Sigmoid colon (tissue), 7 donors: ENCODE results near the gene GRAMD1B. TPM values are rescaled to one million over a fixed set of nuclear protein-coding genes. Genes with fewer than 3 reads are reported as not detected.

ENCODE experiments used
- DNase-seq: peaks from one replicate; pipeline ENCODE4 v3.0.0-alpha.2; 2019
- H3K27ac ChIP-seq, 4 donors: fragments of 200-600 bp; sonication (generic); one replicate each; pipeline ENCODE4 v1.5.1; 2016 to 2019; ENCODE audit warnings: mild to moderate bottlenecking in 1 of 4
- H3K27me3 ChIP-seq, 3 donors: fragments of 200-600 bp; sonication (generic); one replicate each; pipeline ENCODE4 v1.5.1; 2019; ENCODE audit warnings: mild to moderate bottlenecking in 1 of 3
- H3K36me3 ChIP-seq, 4 donors: fragments of 200-600 bp; sonication (generic); one replicate each; pipeline ENCODE4 v1.5.1; 2016 to 2019
- H3K4me1 ChIP-seq, 4 donors: fragments of 200-600 bp; sonication (generic); one replicate each; pipeline ENCODE4 v1.5.1; 2017 to 2019
- H3K4me3 ChIP-seq, 4 donors: fragments of 200-600 bp; sonication (generic); one replicate each; pipeline ENCODE4 v1.5.1; 2017 to 2019; ENCODE audit warnings: mild to moderate bottlenecking in 2 of 4, moderate library complexity in 1 of 4
- H3K9me3 ChIP-seq, 4 donors: fragments of 200-600 bp in 3 of 4; sonication (generic) in 3 of 4; one replicate each; pipeline versions ENCODE4 v1.5.1 to v1.6.1; 2013 to 2019
- EP300 ChIP-seq, 4 donors: sonication (generic); formaldehyde crosslinking; IDR thresholded peaks; one replicate each; pipeline ENCODE4 v1.6.1; 2017; ENCODE audit warnings: antibody characterized with exemption in 4 of 4
- POLR2A ChIP-seq, 2 donors: fragments of 450-650 bp; IDR thresholded peaks; one replicate each; pipeline ENCODE4 v1.6.1; 2016; ENCODE audit warnings: antibody characterized with exemption in 2 of 2, mild to moderate bottlenecking in 2 of 2, moderate library complexity in 2 of 2
- POLR2AphosphoS5 ChIP-seq, 4 donors: sonication (generic); formaldehyde crosslinking; IDR thresholded peaks; one replicate each; pipeline ENCODE4 v1.6.1; 2017; ENCODE audit warnings: antibody characterized with exemption in 4 of 4
- WGBS, 2 donors: extraction: QIAGEN DNeasy Blood & Tissue Kit; methylation state at CpG; one replicate each; pipeline ENCODE4 v1.1.7; 2013; 5-methylcytosine and 5-hydroxymethylcytosine counted together
- intact Hi-C: fragments of 100-400 bp; cut with DNase I; formaldehyde crosslinking; loops from one replicate; pipeline ENCODE4 v1.15.1; 2023
- polyA plus RNA-seq, 3 donors: library from polyadenylated mRNA; stranded (reverse); fragments of 200-250 nt; gene quantifications; one replicate each; pipeline ENCODE4 v1.2.3, GENCODE V29; 2013
- total RNA-seq, 4 donors: library from RNA; depleted of rRNA; stranded (reverse); fragments of >200 nt; gene quantifications; one replicate each; pipeline ENCODE4 v1.1.0, GENCODE V29; 2016
- TF ChIP-seq, protein P1 (sequence below), 4 experiments: fragments of 450-650 bp in 3 of 4; fragments of 200-600 bp in 1 of 4; IDR thresholded peaks; one replicate each; pipeline ENCODE4 v1.5.1; 2016 to 2019; ENCODE audit warnings: antibody characterized with exemption in 4 of 4, mild to moderate bottlenecking in 3 of 4, moderate library complexity in 2 of 4
- donor health status: healthy with polysubstance abuse.
- donor health status: Bipolar disorder and iron deficiency.
- donor health status: healthy.

GRAMD1B gene
- total and polyA plus RNA-seq, 7 donors: 1.8 to 5.0 (median 3.5) TPM

DNA sequence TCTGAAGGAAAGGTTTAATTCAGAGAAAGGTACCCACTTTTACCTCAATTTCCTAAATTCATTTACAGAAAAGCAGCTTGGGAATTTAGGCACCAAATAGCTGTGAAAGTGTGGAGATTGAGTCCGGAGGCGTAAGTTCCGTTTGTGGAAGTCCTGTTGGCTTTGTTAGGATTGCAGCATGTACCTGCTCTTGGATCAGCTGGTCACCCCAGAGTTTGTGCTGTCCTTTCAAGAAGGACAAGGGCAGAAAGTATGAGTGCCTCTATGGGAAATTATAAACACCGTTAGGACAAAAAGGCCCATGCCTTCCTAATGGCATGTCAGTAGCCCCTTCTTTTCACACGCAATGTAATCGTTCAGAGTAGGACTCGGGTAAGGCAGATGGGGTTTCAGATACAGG lies 126.6 kb downstream of the GRAMD1B start:
- WGBS, 2 donors: 91 to 93% methylated on average over 7 of the region's 7 CpGs
- DNase-seq: no peak
- no peaks in the 10 kb centered on the region for H3K36me3 ChIP-seq
- no peaks in the 10 kb centered on the region for H3K9me3 ChIP-seq
- H3K27ac ChIP-seq: no peak overlapping the region
- H3K27me3 ChIP-seq: no peaks in the 10 kb centered on the region
- intact Hi-C loops: no loop called here
- TF ChIP-seq, protein P1, sequence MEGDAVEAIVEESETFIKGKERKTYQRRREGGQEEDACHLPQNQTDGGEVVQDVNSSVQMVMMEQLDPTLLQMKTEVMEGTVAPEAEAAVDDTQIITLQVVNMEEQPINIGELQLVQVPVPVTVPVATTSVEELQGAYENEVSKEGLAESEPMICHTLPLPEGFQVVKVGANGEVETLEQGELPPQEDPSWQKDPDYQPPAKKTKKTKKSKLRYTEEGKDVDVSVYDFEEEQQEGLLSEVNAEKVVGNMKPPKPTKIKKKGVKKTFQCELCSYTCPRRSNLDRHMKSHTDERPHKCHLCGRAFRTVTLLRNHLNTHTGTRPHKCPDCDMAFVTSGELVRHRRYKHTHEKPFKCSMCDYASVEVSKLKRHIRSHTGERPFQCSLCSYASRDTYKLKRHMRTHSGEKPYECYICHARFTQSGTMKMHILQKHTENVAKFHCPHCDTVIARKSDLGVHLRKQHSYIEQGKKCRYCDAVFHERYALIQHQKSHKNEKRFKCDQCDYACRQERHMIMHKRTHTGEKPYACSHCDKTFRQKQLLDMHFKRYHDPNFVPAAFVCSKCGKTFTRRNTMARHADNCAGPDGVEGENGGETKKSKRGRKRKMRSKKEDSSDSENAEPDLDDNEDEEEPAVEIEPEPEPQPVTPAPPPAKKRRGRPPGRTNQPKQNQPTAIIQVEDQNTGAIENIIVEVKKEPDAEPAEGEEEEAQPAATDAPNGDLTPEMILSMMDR (IDR thresholded peaks at IDR 0.05): no peak
- no peak for TF ChIP-seq POLR2AphosphoS5 (IDR thresholded peaks at IDR 0.05)
- TF ChIP-seq EP300 (IDR thresholded peaks at IDR 0.05): no peak
- no peak for TF ChIP-seq POLR2A (IDR thresholded peaks at IDR 0.05)
- H3K4me1 ChIP-seq: peaks cover 0 to 19% (median 16%) of the 10 kb centered on the region in 4 donors
- H3K4me3 ChIP-seq: no peak overlapping the region

GRCh38 chr11:123558536-123559315 lies 128.7 kb downstream of the GRAMD1B start:
- intact Hi-C loops: no loop called here
- no peak for DNase-seq
- H3K4me3 ChIP-seq: no peak overlapping the region
- H3K27ac ChIP-seq: no peak overlapping the region
- TF ChIP-seq, protein P1 (IDR thresholded peaks at IDR 0.05): no peak
- TF ChIP-seq EP300 (IDR thresholded peaks at IDR 0.05) (no peak), POLR2AphosphoS5 (IDR thresholded peaks at IDR 0.05) (no peak), POLR2A (IDR thresholded peaks at IDR 0.05) (no peak)
- H3K27me3 ChIP-seq: no peaks in the 10 kb centered on the region
- no peaks in the 10 kb centered on the region for H3K36me3 ChIP-seq
- 70 to 81% methylated on average over 12 of the region's 12 CpGs for WGBS, 2 donors
- peaks cover 0 to 19% (median 16%) of the 10 kb centered on the region in 4 donors for H3K4me1 ChIP-seq
- no peaks in the 10 kb centered on the region for H3K9me3 ChIP-seq

DNA sequence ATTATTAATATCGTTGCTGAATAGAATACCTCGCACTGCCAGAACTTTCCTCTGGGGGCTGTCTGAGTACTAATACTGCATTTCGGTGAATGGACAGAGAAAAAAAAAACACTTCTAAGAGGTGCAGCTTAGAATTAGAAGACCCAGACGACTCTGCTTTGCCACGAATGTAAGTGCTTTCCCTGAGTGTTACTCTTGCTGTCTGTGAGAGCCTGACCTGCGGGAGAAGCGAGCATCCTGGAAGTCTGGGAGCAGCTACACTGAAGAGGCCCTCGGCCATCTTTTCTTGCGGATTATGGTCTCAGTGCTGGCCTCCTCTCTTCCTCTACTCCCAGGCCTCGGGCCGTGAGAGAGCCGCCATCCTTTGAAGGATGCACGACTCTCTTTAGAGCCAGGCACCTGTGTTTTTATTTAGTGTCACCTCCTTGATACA lies 129.5 kb downstream of the GRAMD1B start:
- Histone ChIP-seq H3K4me1 (peaks cover 0 to 19% (median 16%) of the 10 kb centered on the region in 4 donors), H3K4me3 (peak overlapping the region in 3 of 4 donors; percentile 34 to 46 (median 43)), H3K9me3 (no peaks in the 10 kb centered on the region), H3K36me3 (no peaks in the 10 kb centered on the region), H3K27me3 (no peaks in the 10 kb centered on the region), H3K27ac (peak overlapping the region in 2 of 4 donors; percentile 48 to 53)
- intact Hi-C loops: no loop called here
- DNase-seq: no peak
- 39 to 40% methylated on average over 13 of the region's 13 CpGs for WGBS, 2 donors
- TF ChIP-seq POLR2A (IDR thresholded peaks at IDR 0.05): no peak
- TF ChIP-seq EP300 (IDR thresholded peaks at IDR 0.05): no peak
- TF ChIP-seq POLR2AphosphoS5 (IDR thresholded peaks at IDR 0.05): no peak
- TF ChIP-seq, protein P1 (IDR thresholded peaks at IDR 0.05): no peak

GRCh38 chr11:123560006-123560405 lies 129.9 kb downstream of the GRAMD1B start:
- intact Hi-C loops: no loop called here
- Histone ChIP-seq H3K4me3 (peak overlapping the region in 3 of 4 donors; percentile 34 to 46 (median 43)), H3K27ac (peak overlapping the region in 2 of 4 donors; percentile 48 to 53), H3K9me3 (no peaks in the 10 kb centered on the region), H3K36me3 (no peaks in the 10 kb centered on the region), H3K4me1 (peaks cover 0 to 19% (median 16%) of the 10 kb centered on the region in 4 donors), H3K27me3 (no peaks in the 10 kb centered on the region)
- TF ChIP-seq, protein P1 (IDR thresholded peaks at IDR 0.05): no peak
- TF ChIP-seq EP300 (IDR thresholded peaks at IDR 0.05): no peak
- no peak for TF ChIP-seq POLR2AphosphoS5 (IDR thresholded peaks at IDR 0.05)
- peak; percentile 78 for DNase-seq
- 7 to 13% methylated on average over 23 of the region's 23 CpGs for WGBS, 2 donors
